Neuronal stem cell (in vitro differentiated cells): ENCODE measurements around the gene ZFYVE28.

Experiments used
- DNase-seq: peaks from one replicate; pipeline ENCODE4 v3.0.0-alpha.2; 2013; ENCODE audit warnings: low spot score
- H2AFZ ChIP-seq: one replicate; pipeline ENCODE4 v1.6.1; 2013; ENCODE audit warnings: mild to moderate bottlenecking, low read length, inconsistent platforms
- H2AK5ac ChIP-seq: 2 replicates; pipeline ENCODE4 v1.6.1; 2013; ENCODE audit warnings: low read depth, mild to moderate bottlenecking, inconsistent platforms, low read length, moderate library complexity, mixed read lengths
- H2BK120ac ChIP-seq: 2 replicates; pipeline ENCODE4 v1.6.1; 2013; ENCODE audit warnings: low read depth, mild to moderate bottlenecking, inconsistent platforms, low read length, moderate library complexity, mixed read lengths
- H2BK12ac ChIP-seq: one replicate; pipeline ENCODE4 v1.6.1; 2013; ENCODE audit warnings: low read length, inconsistent platforms
- H2BK15ac ChIP-seq: 2 replicates; pipeline ENCODE4 v1.6.1; 2013; ENCODE audit warnings: mild to moderate bottlenecking, low read length, inconsistent platforms, mixed read lengths
- H2BK5ac ChIP-seq: one replicate; pipeline ENCODE4 v1.6.1; 2013; ENCODE audit warnings: inconsistent platforms, mild to moderate bottlenecking, low read length, moderate library complexity
- H3K14ac ChIP-seq: one replicate; pipeline ENCODE4 v1.6.1; 2013; ENCODE audit warnings: low read length, inconsistent platforms
- H3K18ac ChIP-seq: 2 replicates; pipeline ENCODE4 v1.6.1; 2013; ENCODE audit warnings: low read length, inconsistent platforms
- H3K23ac ChIP-seq: 2 replicates; pipeline ENCODE4 v1.6.1; 2013; ENCODE audit warnings: low read depth, mild to moderate bottlenecking, mixed read lengths, low read length, inconsistent platforms; ENCODE audit not compliant: poor library complexity
- H3K27ac ChIP-seq: replicated peaks from 3 replicates; pipeline ENCODE4 v1.5.1; 2013; ENCODE audit warnings: low read length, inconsistent platforms
- H3K27me3 ChIP-seq, 3 experiments: 2 replicates each; pipeline ENCODE4 v1.6.1; 2013; ENCODE audit warnings: low read length in 3 of 3, mild to moderate bottlenecking in 2 of 3, inconsistent platforms in 1 of 3, low read depth in 1 of 3, mixed read lengths in 1 of 3, moderate library complexity in 1 of 3; ENCODE audit not compliant: control insufficient read depth in 3 of 3, insufficient read depth in 3 of 3
- H3K36me3 ChIP-seq, 2 donors: replicated peaks in 1 of 2; 2 replicates each; pipeline ENCODE4 v1.6.1; 2013; ENCODE audit warnings: low read length in 2 of 2; ENCODE audit not compliant: control insufficient read depth in 2 of 2, insufficient read depth in 2 of 2
- H3K4ac ChIP-seq: 2 replicates; pipeline ENCODE4 v1.6.1; 2013; ENCODE audit warnings: inconsistent platforms, mild to moderate bottlenecking, low read length, moderate library complexity
- H3K4me1 ChIP-seq, 2 donors: 1 replicate in 1 of 2; 2 replicates in 1 of 2; pipeline ENCODE4 v1.6.1; 2013; ENCODE audit warnings: low read length in 2 of 2, low read depth in 1 of 2; ENCODE audit not compliant: control insufficient read depth in 2 of 2, insufficient read depth in 1 of 2
- H3K4me2 ChIP-seq: one replicate; pipeline ENCODE4 v1.6.1; 2013; ENCODE audit warnings: mild to moderate bottlenecking, low read length, inconsistent platforms; ENCODE audit not compliant: insufficient read depth, poor library complexity, severe bottlenecking
- H3K4me3 ChIP-seq, 2 donors: 2 replicates each; pipeline ENCODE4 v1.5.1; 2013; ENCODE audit warnings: low read length in 2 of 2, mild to moderate bottlenecking in 2 of 2, inconsistent platforms in 1 of 2, moderate library complexity in 1 of 2
- H3K79me1 ChIP-seq: one replicate; pipeline ENCODE4 v1.6.1; 2013; ENCODE audit warnings: low read depth, mild to moderate bottlenecking, inconsistent platforms, low read length, moderate library complexity
- H3K9ac ChIP-seq: one replicate; pipeline ENCODE4 v1.6.1; 2013; ENCODE audit warnings: mild to moderate bottlenecking, low read depth, low read length, inconsistent platforms; ENCODE audit not compliant: poor library complexity
- H3K9me3 ChIP-seq, 2 donors: replicated peaks in 1 of 2; 2 replicates each; pipeline versions ENCODE3 to v1.6.1; 2013; ENCODE audit warnings: low read length in 2 of 2, mild to moderate bottlenecking in 2 of 2, inconsistent platforms in 1 of 2, low read depth in 1 of 2, mixed read lengths in 1 of 2, moderate library complexity in 1 of 2; ENCODE audit not compliant: control insufficient read depth in 2 of 2, insufficient read depth in 1 of 2
- H4K8ac ChIP-seq: one replicate; pipeline ENCODE4 v1.6.1; 2013; ENCODE audit warnings: low read depth, mild to moderate bottlenecking, inconsistent platforms, low read length, moderate library complexity
- H4K91ac ChIP-seq: one replicate; pipeline ENCODE4 v1.6.1; 2013; ENCODE audit warnings: low read length, low read depth, mild to moderate bottlenecking, inconsistent platforms; ENCODE audit not compliant: poor library complexity
- WGBS, 2 donors: extraction: QIAGEN DNeasy Blood & Tissue Kit; methylation state at CpG; one replicate each; pipeline ENCODE4 v1.1.7; 2013; ENCODE audit warnings: missing lambda C conversion rate in 2 of 2, mixed read lengths in 1 of 2; ENCODE audit not compliant: insufficient read length in 2 of 2, insufficient replicate concordance in 1 of 2; ENCODE audit errors: extremely low coverage in 2 of 2; 5-methylcytosine and 5-hydroxymethylcytosine counted together

ZFYVE28 gene

DNA sequence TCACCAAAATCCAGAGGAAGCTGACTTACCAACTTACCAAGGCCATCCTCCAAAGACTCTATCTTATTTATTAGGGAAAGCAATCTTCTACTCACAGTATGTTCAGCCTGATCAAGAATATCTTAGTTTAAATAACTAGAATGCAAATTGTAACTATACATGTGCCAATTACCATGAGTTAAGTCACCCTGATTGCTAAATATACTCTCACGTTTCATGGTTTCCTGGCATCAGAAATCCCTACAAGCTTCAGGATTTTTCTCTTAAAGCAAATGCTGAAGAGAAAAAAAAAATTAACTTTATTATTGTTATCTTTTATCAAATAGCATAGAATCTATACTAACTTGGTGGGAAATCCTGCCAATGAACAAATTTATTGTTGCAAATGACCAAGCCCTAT, 93.6 kb downstream of the ZFYVE28 start:
- WGBS, 2 donors, result no CpG with 5 or more reads among the region's 1 CpG

GRCh38 chr4:2322841-2323240, 95.6 kb downstream of the ZFYVE28 start:
- Histone ChIP-seq H3K18ac (no peak overlapping the region), H3K4me2 (no peak overlapping the region), H3K9me3 (peaks cover 0 to 1% of the 10 kb centered on the region in 2 donors), H4K8ac (no peak overlapping the region), H3K4me1 (peaks cover 0 to 7% of the 10 kb centered on the region in 2 donors), H2BK15ac (no peak overlapping the region), H2BK12ac (no peak overlapping the region), H2AFZ (no peak overlapping the region), H3K36me3 (no peaks in the 10 kb centered on the region), H4K91ac (no peak overlapping the region), H3K4me3 (no peak overlapping the region), H3K14ac (no peak overlapping the region), H2BK5ac (no peak overlapping the region), H2AK5ac (no peak overlapping the region), H3K27ac (no peak overlapping the region), H3K4ac (no peak overlapping the region), H2BK120ac (no peak overlapping the region), H3K9ac (no peak overlapping the region), H3K23ac (no peak overlapping the region), H3K79me1 (peaks cover 2% of the 10 kb centered on the region), H3K27me3 (peaks cover 0 to 4% (median 0%) of the 10 kb centered on the region in 3 experiments)
- no CpG with 5 or more reads among the region's 13 CpGs for WGBS, 2 donors
- no peak for DNase-seq

More for the DNA sequence above, 93.6 kb downstream of the ZFYVE28 start:
- Histone ChIP-seq H3K9ac (no peak overlapping the region), H3K4ac (no peak overlapping the region), H3K9me3 (peaks cover 0 to 1% of the 10 kb centered on the region in 2 donors), H2BK120ac (no peak overlapping the region), H2AK5ac (no peak overlapping the region), H2BK12ac (no peak overlapping the region), H3K14ac (no peak overlapping the region), H2AFZ (no peak overlapping the region), H3K23ac (no peak overlapping the region), H4K8ac (no peak overlapping the region), H4K91ac (no peak overlapping the region), H3K4me1 (peaks cover 0 to 7% of the 10 kb centered on the region in 2 donors), H3K18ac (no peak overlapping the region), H3K79me1 (peaks cover 2% of the 10 kb centered on the region), H3K27me3 (peaks cover 0 to 7% (median 0%) of the 10 kb centered on the region in 3 experiments), H2BK15ac (no peak overlapping the region), H3K36me3 (no peaks in the 10 kb centered on the region), H2BK5ac (no peak overlapping the region), H3K4me3 (no peak overlapping the region), H3K4me2 (no peak overlapping the region), H3K27ac (no peak overlapping the region)
- no peak for DNase-seq

DNA sequence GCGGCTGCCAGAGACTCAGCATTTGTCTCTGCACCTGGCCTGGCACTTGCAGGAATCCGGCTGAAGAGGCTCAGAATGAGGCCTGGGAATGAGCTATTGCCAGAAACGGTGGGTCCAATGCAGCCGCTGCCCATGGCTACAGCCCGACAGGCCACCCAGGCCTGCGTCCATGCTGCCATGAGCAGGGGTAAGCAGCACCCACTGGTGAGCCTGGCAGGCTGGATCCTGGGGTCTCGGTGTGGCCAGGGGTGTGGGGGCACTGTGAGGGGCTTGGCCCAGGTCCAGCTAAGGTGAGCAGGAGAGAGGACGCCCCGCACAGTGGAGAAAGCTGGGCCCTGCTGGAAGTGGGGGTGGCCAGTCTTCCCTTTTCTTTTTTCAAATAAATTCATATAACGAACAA, 96.2 kb downstream of the ZFYVE28 start:
- Histone ChIP-seq H2BK15ac (peak overlapping the region; percentile 39), H3K9ac (no peak overlapping the region), H3K14ac (no peak overlapping the region), H2AFZ (no peak overlapping the region), H2BK5ac (no peak overlapping the region), H3K4me1 (peaks cover 0 to 7% of the 10 kb centered on the region in 2 donors), H3K4me2 (no peak overlapping the region), H4K91ac (no peak overlapping the region), H3K18ac (peak overlapping the region; percentile 84), H3K27me3 (peaks cover 0 to 4% (median 0%) of the 10 kb centered on the region in 3 experiments), H3K4ac (no peak overlapping the region), H3K79me1 (peaks cover 2% of the 10 kb centered on the region), H3K4me3 (no peak overlapping the region), H3K9me3 (peaks cover 0 to 1% of the 10 kb centered on the region in 2 donors), H4K8ac (no peak overlapping the region), H2AK5ac (peak overlapping the region; percentile 5), H2BK12ac (peak overlapping the region; percentile 7), H3K23ac (peak overlapping the region; percentile 87), H2BK120ac (no peak overlapping the region), H3K36me3 (no peaks in the 10 kb centered on the region), H3K27ac (no peak overlapping the region)
- WGBS, 2 donors, result no CpG with 5 or more reads among the region's 10 CpGs
- DNase-seq, result no peak

- DNase-seq, result no peak
- Histone ChIP-seq H3K4me1 (peaks cover 0 to 7% of the 10 kb centered on the region in 2 donors), H3K9ac (no peak overlapping the region), H2AFZ (no peak overlapping the region), H3K4me3 (no peak overlapping the region), H3K4me2 (no peak overlapping the region), H2BK15ac (peak overlapping the region; percentile 39), H2AK5ac (peak overlapping the region; percentile 5), H3K14ac (peak overlapping the region; percentile 25), H3K9me3 (peaks cover 0 to 1% of the 10 kb centered on the region in 2 donors), H3K4ac (peak overlapping the region; percentile 91), H4K91ac (no peak overlapping the region), H2BK5ac (no peak overlapping the region), H3K27me3 (peaks cover 0 to 4% (median 0%) of the 10 kb centered on the region in 3 experiments), H2BK12ac (peak overlapping the region; percentile 7), H3K36me3 (no peaks in the 10 kb centered on the region), H3K23ac (peak overlapping the region; percentile 87), H3K18ac (peak overlapping the region; percentile 84), H3K79me1 (peaks cover 2% of the 10 kb centered on the region), H2BK120ac (no peak overlapping the region), H4K8ac (no peak overlapping the region), H3K27ac (no peak overlapping the region)
- WGBS, 2 donors, result no CpG with 5 or more reads among the region's 22 CpGs
These were observed 96.9 kb downstream of the ZFYVE28 start for GRCh38 chr4:2321279-2322196.
